ENCODE data around the gene GALR2. TPM values are rescaled to one million over a fixed set of nuclear protein-coding genes. Genes with fewer than 3 reads are reported as not detected.
"Not testable (repeated sequence)": the region's sequence is repeated elsewhere in the genome, so short reads cannot be mapped to it uniquely, and the experiment has no call there.

GALR2 gene
- total and polyA plus RNA-seq, 9 donors, result 0.16 TPM; not detected in 8

- Histone ChIP-seq H3K27ac (ENCODE audit: low read length) (no peak overlapping the region), H3K36me3 (ENCODE audit: control insufficient read depth, insufficient read depth, low read length) (peaks cover 39% of the 10 kb centered on the region), H3K4me3 (ENCODE audit: low read length) (no peak overlapping the region), H3K4me1 (ENCODE audit: control insufficient read depth, insufficient read depth, low read length) (peaks cover 4% of the 10 kb centered on the region), H3K9me3 (replicated peaks; ENCODE audit: control insufficient read depth, low read depth, low read length) (no peaks in the 10 kb centered on the region), H3K27me3 (ENCODE audit: control insufficient read depth, insufficient read depth, low read length) (peaks cover 2% of the 10 kb centered on the region)
- WGBS (ENCODE audit: insufficient coverage), result 22% methylated on average over 16 of the region's 22 CpGs
- DNase-seq, result peak; percentile 18
Measured at GRCh38 chr17:76036497-76037261, 37.9 kb upstream of the GALR2 start.

- no peak overlapping the region for H3K27ac ChIP-seq (ENCODE audit: low read length)
- H3K4me3 ChIP-seq (ENCODE audit: low read length), result no peak overlapping the region
- no peaks in the 10 kb centered on the region for H3K9me3 ChIP-seq (replicated peaks; ENCODE audit: control insufficient read depth, low read depth, low read length)
- H3K36me3 ChIP-seq (ENCODE audit: control insufficient read depth, insufficient read depth, low read length), result peaks cover 52% of the 10 kb centered on the region
- peaks cover 2% of the 10 kb centered on the region for H3K27me3 ChIP-seq (ENCODE audit: control insufficient read depth, insufficient read depth, low read length)
- peaks cover 4% of the 10 kb centered on the region for H3K4me1 ChIP-seq (ENCODE audit: control insufficient read depth, insufficient read depth, low read length)
- 85% methylated on average over 3 of the region's 3 CpGs for WGBS (ENCODE audit: insufficient coverage)
- no peak for DNase-seq
Measured at GRCh38 chr17:76038050-76038449, 36.5 kb upstream of the GALR2 start.

GRCh38 chr17:76039121-76039520 lies 35.5 kb upstream of the GALR2 start:
- Histone ChIP-seq H3K27ac (ENCODE audit: low read length) (no peak overlapping the region), H3K27me3 (ENCODE audit: control insufficient read depth, insufficient read depth, low read length) (no peaks in the 10 kb centered on the region), H3K9me3 (replicated peaks; ENCODE audit: control insufficient read depth, low read depth, low read length) (no peaks in the 10 kb centered on the region), H3K4me3 (ENCODE audit: low read length) (no peak overlapping the region), H3K4me1 (ENCODE audit: control insufficient read depth, insufficient read depth, low read length) (peaks cover 4% of the 10 kb centered on the region), H3K36me3 (ENCODE audit: control insufficient read depth, insufficient read depth, low read length) (peaks cover 62% of the 10 kb centered on the region)
- WGBS (ENCODE audit: insufficient coverage), result 51% methylated on average over 3 of the region's 6 CpGs
- DNase-seq, result no peak

GRCh38 chr17:76040376-76040775 lies 34.2 kb upstream of the GALR2 start:
- Histone ChIP-seq H3K36me3 (ENCODE audit: control insufficient read depth, insufficient read depth, low read length) (peaks cover 75% of the 10 kb centered on the region), H3K27me3 (ENCODE audit: control insufficient read depth, insufficient read depth, low read length) (no peaks in the 10 kb centered on the region), H3K4me1 (ENCODE audit: control insufficient read depth, insufficient read depth, low read length) (peaks cover 4% of the 10 kb centered on the region), H3K27ac (ENCODE audit: low read length) (no peak overlapping the region), H3K4me3 (ENCODE audit: low read length) (no peak overlapping the region), H3K9me3 (replicated peaks; ENCODE audit: control insufficient read depth, low read depth, low read length) (no peaks in the 10 kb centered on the region)
- no peak for DNase-seq
- 60% methylated on average over 2 of the region's 6 CpGs for WGBS (ENCODE audit: insufficient coverage)

GRCh38 chr17:76042868-76043267 lies 31.7 kb upstream of the GALR2 start:
- H3K4me1 ChIP-seq (ENCODE audit: control insufficient read depth, insufficient read depth, low read length); H3K27ac ChIP-seq (ENCODE audit: low read length); DNase-seq; H3K9me3 ChIP-seq (replicated peaks; ENCODE audit: control insufficient read depth, low read depth, low read length); H3K27me3 ChIP-seq (ENCODE audit: control insufficient read depth, insufficient read depth, low read length); H3K4me3 ChIP-seq (ENCODE audit: low read length): not testable (repeated sequence)
- 100% methylated on average over 2 of the region's 3 CpGs for WGBS (ENCODE audit: insufficient coverage)
- H3K36me3 ChIP-seq (ENCODE audit: control insufficient read depth, insufficient read depth, low read length), result peaks cover 92% of the 10 kb centered on the region

GRCh38 chr17:76044475-76045007 lies 30.0 kb upstream of the GALR2 start:
- DNase-seq; H3K27ac ChIP-seq (ENCODE audit: low read length); H3K4me1 ChIP-seq (ENCODE audit: control insufficient read depth, insufficient read depth, low read length); H3K4me3 ChIP-seq (ENCODE audit: low read length); H3K27me3 ChIP-seq (ENCODE audit: control insufficient read depth, insufficient read depth, low read length); H3K9me3 ChIP-seq (replicated peaks; ENCODE audit: control insufficient read depth, low read depth, low read length): not testable (repeated sequence)
- WGBS (ENCODE audit: insufficient coverage), result 100% methylated on average over 1 of the region's 11 CpGs
- H3K36me3 ChIP-seq (ENCODE audit: control insufficient read depth, insufficient read depth, low read length), result peaks cover 91% of the 10 kb centered on the region

GRCh38 chr17:76046064-76046463 lies 28.5 kb upstream of the GALR2 start:
- Histone ChIP-seq H3K36me3 (ENCODE audit: control insufficient read depth, insufficient read depth, low read length) (peaks cover 88% of the 10 kb centered on the region), H3K27ac (ENCODE audit: low read length) (no peak overlapping the region), H3K4me1 (ENCODE audit: control insufficient read depth, insufficient read depth, low read length) (no peaks in the 10 kb centered on the region), H3K4me3 (ENCODE audit: low read length) (no peak overlapping the region), H3K9me3 (replicated peaks; ENCODE audit: control insufficient read depth, low read depth, low read length) (no peaks in the 10 kb centered on the region), H3K27me3 (ENCODE audit: control insufficient read depth, insufficient read depth, low read length) (no peaks in the 10 kb centered on the region)
- no peak for DNase-seq
- 84% methylated on average over 8 of the region's 8 CpGs for WGBS (ENCODE audit: insufficient coverage)

GRCh38 chr17:76048025-76048605 lies 26.5 kb upstream of the GALR2 start:
- 80% methylated on average over 7 of the region's 9 CpGs for WGBS (ENCODE audit: insufficient coverage)
- H3K4me1 ChIP-seq (ENCODE audit: control insufficient read depth, insufficient read depth, low read length), result no peaks in the 10 kb centered on the region
- peaks cover 81% of the 10 kb centered on the region for H3K36me3 ChIP-seq (ENCODE audit: control insufficient read depth, insufficient read depth, low read length)
- no peaks in the 10 kb centered on the region for H3K9me3 ChIP-seq (replicated peaks; ENCODE audit: control insufficient read depth, low read depth, low read length)
- no peak overlapping the region for H3K27ac ChIP-seq (ENCODE audit: low read length)
- no peaks in the 10 kb centered on the region for H3K27me3 ChIP-seq (ENCODE audit: control insufficient read depth, insufficient read depth, low read length)
- no peak for DNase-seq
- H3K4me3 ChIP-seq (ENCODE audit: low read length), result no peak overlapping the region

- no peak overlapping the region for H3K27ac ChIP-seq (ENCODE audit: low read length)
- no peaks in the 10 kb centered on the region for H3K4me1 ChIP-seq (ENCODE audit: control insufficient read depth, insufficient read depth, low read length)
- H3K36me3 ChIP-seq (ENCODE audit: control insufficient read depth, insufficient read depth, low read length), result peaks cover 79% of the 10 kb centered on the region
- 74% methylated on average over 4 of the region's 9 CpGs for WGBS (ENCODE audit: insufficient coverage)
- no peak overlapping the region for H3K4me3 ChIP-seq (ENCODE audit: low read length)
- no peaks in the 10 kb centered on the region for H3K27me3 ChIP-seq (ENCODE audit: control insufficient read depth, insufficient read depth, low read length)
- H3K9me3 ChIP-seq (replicated peaks; ENCODE audit: control insufficient read depth, low read depth, low read length), result no peaks in the 10 kb centered on the region
- DNase-seq, result no peak
Measured at GRCh38 chr17:76048711-76049110, 25.9 kb upstream of the GALR2 start.

GRCh38 chr17:76049239-76049638 lies 25.3 kb upstream of the GALR2 start:
- 75% methylated on average over 2 of the region's 3 CpGs for WGBS (ENCODE audit: insufficient coverage)
- H3K27me3 ChIP-seq (ENCODE audit: control insufficient read depth, insufficient read depth, low read length), result no peaks in the 10 kb centered on the region
- no peaks in the 10 kb centered on the region for H3K9me3 ChIP-seq (replicated peaks; ENCODE audit: control insufficient read depth, low read depth, low read length)
- peaks cover 79% of the 10 kb centered on the region for H3K36me3 ChIP-seq (ENCODE audit: control insufficient read depth, insufficient read depth, low read length)
- H3K27ac ChIP-seq (ENCODE audit: low read length), result no peak overlapping the region
- no peak for DNase-seq
- H3K4me1 ChIP-seq (ENCODE audit: control insufficient read depth, insufficient read depth, low read length), result no peaks in the 10 kb centered on the region
- no peak overlapping the region for H3K4me3 ChIP-seq (ENCODE audit: low read length)

All from muscle of leg (tissue), 11 donors.